WTC11 (cell line): ENCODE data around the gene LUC7L3. TPM values are rescaled to one million over a fixed set of nuclear protein-coding genes. Genes with fewer than 3 reads are reported as not detected.

ENCODE experiments used
- ATAC-seq: fragments of 200-7000 bp; cut with Tn5 transposase; 2 replicates; pipeline ENCODE4 v1.10.0; 2021; ENCODE audit warnings: mild to moderate bottlenecking, moderate library complexity
- CTCF ChIA-PET: fragments of 300-600 bp; sonication (Branson Sonifier 250); formaldehyde crosslinking; loops from one replicate; lab custom pipeline; 2021; ENCODE audit warnings: antibody characterized with exemption; lab: Charles Lee
- POLR2A ChIA-PET: fragments of 350-600 bp; sonication (Branson Sonifier 250); formaldehyde crosslinking; loops from one replicate; lab custom pipeline; 2021; ENCODE audit warnings: antibody characterized with exemption; lab: Charles Lee
- DNase-seq: peaks from one replicate; pipeline ENCODE4 v3.0.0; 2021; ENCODE audit warnings: low spot score
- H3K27ac Mint-ChIP-seq: 2 replicates; pipeline ENCODE4 v1.8.0; 2021; ENCODE audit warnings: mixed read lengths
- H3K27me3 Mint-ChIP-seq: 2 replicates; pipeline ENCODE4 v1.8.0; 2021; ENCODE audit warnings: low read depth, mild to moderate bottlenecking, moderate library complexity, mixed read lengths
- H3K36me3 Mint-ChIP-seq: 2 replicates; pipeline ENCODE4 v1.8.0; 2021; ENCODE audit warnings: mixed read lengths
- H3K4me1 Mint-ChIP-seq: 2 replicates; pipeline ENCODE4 v1.8.0; 2022; ENCODE audit warnings: mixed read lengths
- H3K4me3 Mint-ChIP-seq: 2 replicates; pipeline ENCODE4 v1.8.0; 2021; ENCODE audit warnings: mild to moderate bottlenecking, moderate library complexity, mixed read lengths
- H3K9me3 Mint-ChIP-seq: 2 replicates; pipeline ENCODE4 v1.8.0; 2021; ENCODE audit warnings: mixed read lengths
- ATF1 ChIP-seq: sonication (generic); formaldehyde crosslinking; IDR thresholded peaks from 2 replicates; pipeline ENCODE4 v1.8.1; 2023; ENCODE audit warnings: mild to moderate bottlenecking, moderate library complexity, missing genetic modification reagents
- ATF2 ChIP-seq: sonication (generic); formaldehyde crosslinking; IDR thresholded peaks from 2 replicates; pipeline ENCODE4 v1.8.1; 2022; ENCODE audit warnings: low read depth, missing genetic modification reagents, borderline replicate concordance
- CREB1 ChIP-seq: sonication (generic); formaldehyde crosslinking; IDR thresholded peaks from 2 replicates; pipeline ENCODE4 v1.8.0; 2023; ENCODE audit warnings: mild to moderate bottlenecking, missing genetic modification reagents
- ELF4 ChIP-seq: sonication (generic); formaldehyde crosslinking; IDR thresholded peaks from 2 replicates; pipeline ENCODE4 v1.8.1; 2022; ENCODE audit warnings: low read depth, mild to moderate bottlenecking, moderate library complexity, missing genetic modification reagents
- FOXP4 ChIP-seq: sonication (generic); formaldehyde crosslinking; IDR thresholded peaks from 2 replicates; pipeline ENCODE4 v1.8.0; 2022; ENCODE audit warnings: mild to moderate bottlenecking, missing genetic modification reagents
- GRHL2 ChIP-seq: fragments of 250-450 bp; sonication (Bioruptor Pico); IDR thresholded peaks from 2 replicates; pipeline ENCODE4 v1.8.0; 2022; ENCODE audit warnings: mild to moderate bottlenecking, moderate library complexity; ENCODE audit not compliant: insufficient replicate concordance, severe bottlenecking
- HMGA2 ChIP-seq: fragments of 250-450 bp; sonication (Bioruptor Pico); IDR thresholded peaks from 2 replicates; pipeline ENCODE4 v1.4.0; 2021; ENCODE audit warnings: mild to moderate bottlenecking, moderate library complexity
- MYBL2 ChIP-seq: sonication (generic); formaldehyde crosslinking; IDR thresholded peaks from 2 replicates; pipeline ENCODE4 v1.8.1; 2023; ENCODE audit warnings: mild to moderate bottlenecking, moderate library complexity, missing genetic modification reagents
- RELA ChIP-seq: sonication (generic); formaldehyde crosslinking; IDR thresholded peaks from 2 replicates; pipeline ENCODE4 v1.8.1; 2022; ENCODE audit warnings: missing genetic modification reagents, mild to moderate bottlenecking, borderline replicate concordance
- TEAD4 ChIP-seq: sonication (generic); formaldehyde crosslinking; IDR thresholded peaks from 2 replicates; pipeline ENCODE4 v1.8.0; 2022; ENCODE audit warnings: mild to moderate bottlenecking, missing genetic modification reagents
- ZBTB43 ChIP-seq: sonication (generic); formaldehyde crosslinking; IDR thresholded peaks from 2 replicates; pipeline ENCODE4 v1.8.1; 2023; ENCODE audit warnings: mild to moderate bottlenecking, missing genetic modification reagents
- ZNF219 ChIP-seq: sonication (generic); formaldehyde crosslinking; IDR thresholded peaks from 2 replicates; pipeline ENCODE4 v1.8.0; 2023; ENCODE audit warnings: missing genetic modification reagents, mild to moderate bottlenecking, borderline replicate concordance
- ZNF671 ChIP-seq: fragments of 250-450 bp; sonication (Bioruptor Pico); IDR thresholded peaks from 2 replicates; pipeline ENCODE4 v1.8.0; 2021; ENCODE audit warnings: mild to moderate bottlenecking
- total RNA-seq: library from RNA; stranded (reverse); gene quantifications from 3 replicates; pipeline ENCODE4 v1.2.3, GENCODE V29; 2021
- TF ChIP-seq, protein P1 (sequence below): sonication (generic); formaldehyde crosslinking; IDR thresholded peaks from 2 replicates; pipeline ENCODE4 v1.8.1; 2022; ENCODE audit warnings: missing genetic modification reagents, borderline replicate concordance
- TF ChIP-seq, protein P2 (sequence below): sonication (generic); formaldehyde crosslinking; IDR thresholded peaks from 2 replicates; pipeline ENCODE4 v1.8.1; 2022; ENCODE audit warnings: low read depth, mild to moderate bottlenecking, moderate library complexity, missing genetic modification reagents, borderline replicate concordance

LUC7L3 gene
- total RNA-seq, 1 experiment from 2014 or later, result 190 TPM

DNA sequence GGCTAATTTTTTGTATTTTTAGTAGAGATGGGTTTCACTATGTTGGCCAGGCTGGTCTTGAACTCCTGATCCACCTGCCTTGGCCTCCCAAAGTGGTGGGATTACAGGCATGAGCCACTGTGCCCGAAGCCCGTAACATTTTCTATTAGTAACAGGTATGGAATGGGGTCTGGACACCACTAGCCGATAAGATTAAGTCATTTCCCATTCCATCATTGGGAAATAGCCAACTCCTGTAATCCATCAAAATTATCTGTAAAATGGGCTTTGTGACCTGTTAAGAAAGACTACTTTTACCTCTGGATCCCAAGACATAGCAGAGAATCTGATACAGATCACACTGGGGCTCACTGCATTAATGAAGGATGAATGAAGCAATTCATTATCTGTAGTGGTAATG lies 3.9 kb upstream of the LUC7L3 start:
- Mint-ChIP-seq H3K36me3 (peaks cover 6% of the 10 kb centered on the region; the same call in 1 of the 2 replicates), H3K27me3 (no peaks in the 10 kb centered on the region), H3K27ac (no peak overlapping the region), H3K4me1 (peaks cover 11% of the 10 kb centered on the region), H3K4me3 (no peak overlapping the region), H3K9me3 (no peaks in the 10 kb centered on the region)
- TF ChIP-seq MYBL2 (CRISPR knock-in tag), result no peak
- TF ChIP-seq ZNF219 (CRISPR knock-in tag), result no peak
- no peak for TF ChIP-seq ATF2 (CRISPR knock-in tag)
- no peak for TF ChIP-seq CREB1
- DNase-seq, result no peak
- ChIA-PET POLR2A (no interaction called here), CTCF (no interaction called here)
- ATAC-seq, result no peak

DNA sequence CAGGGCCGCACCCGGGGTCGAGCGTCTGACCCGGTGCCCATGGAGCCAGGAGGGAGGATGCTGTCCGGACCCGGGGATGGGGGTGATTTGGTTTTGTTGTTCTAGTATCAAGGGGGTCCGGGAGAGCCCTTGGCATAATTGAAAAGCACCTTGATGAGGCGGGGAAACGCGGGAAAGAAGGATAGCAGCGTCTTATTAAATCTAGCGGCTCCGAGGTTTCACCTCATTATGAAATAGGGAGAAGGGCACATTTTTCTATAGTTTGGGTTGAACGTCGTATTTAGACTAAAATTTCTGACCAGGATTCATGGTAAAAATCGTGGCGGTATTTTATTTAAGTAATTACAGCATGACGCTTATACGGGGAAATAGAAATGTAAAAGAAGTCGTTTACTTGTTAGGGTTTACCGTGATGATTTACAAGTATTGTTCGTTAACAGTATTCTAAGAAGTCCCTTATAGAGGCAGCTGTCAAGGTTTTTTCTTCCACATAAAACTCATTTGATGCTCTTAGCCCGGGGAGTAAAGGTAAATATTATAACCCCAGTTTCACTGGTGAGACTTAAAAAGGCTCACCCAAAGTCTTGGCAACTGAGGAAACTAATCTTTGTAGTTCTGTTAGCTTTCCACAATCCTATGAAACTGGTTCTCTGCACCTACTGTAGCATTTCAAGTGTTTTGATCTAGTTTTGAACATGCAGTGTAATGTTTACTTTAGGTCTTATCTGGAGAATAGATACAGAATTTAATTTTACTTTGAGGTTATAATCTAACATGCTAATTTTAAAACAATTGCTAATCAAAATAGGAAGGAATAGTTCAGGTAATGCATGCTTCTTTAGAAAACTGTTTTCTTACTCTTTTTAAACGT lies 756 bp downstream of the LUC7L3 start:
- peak overlapping the region; percentile 96 for H3K4me3 Mint-ChIP-seq

DNA sequence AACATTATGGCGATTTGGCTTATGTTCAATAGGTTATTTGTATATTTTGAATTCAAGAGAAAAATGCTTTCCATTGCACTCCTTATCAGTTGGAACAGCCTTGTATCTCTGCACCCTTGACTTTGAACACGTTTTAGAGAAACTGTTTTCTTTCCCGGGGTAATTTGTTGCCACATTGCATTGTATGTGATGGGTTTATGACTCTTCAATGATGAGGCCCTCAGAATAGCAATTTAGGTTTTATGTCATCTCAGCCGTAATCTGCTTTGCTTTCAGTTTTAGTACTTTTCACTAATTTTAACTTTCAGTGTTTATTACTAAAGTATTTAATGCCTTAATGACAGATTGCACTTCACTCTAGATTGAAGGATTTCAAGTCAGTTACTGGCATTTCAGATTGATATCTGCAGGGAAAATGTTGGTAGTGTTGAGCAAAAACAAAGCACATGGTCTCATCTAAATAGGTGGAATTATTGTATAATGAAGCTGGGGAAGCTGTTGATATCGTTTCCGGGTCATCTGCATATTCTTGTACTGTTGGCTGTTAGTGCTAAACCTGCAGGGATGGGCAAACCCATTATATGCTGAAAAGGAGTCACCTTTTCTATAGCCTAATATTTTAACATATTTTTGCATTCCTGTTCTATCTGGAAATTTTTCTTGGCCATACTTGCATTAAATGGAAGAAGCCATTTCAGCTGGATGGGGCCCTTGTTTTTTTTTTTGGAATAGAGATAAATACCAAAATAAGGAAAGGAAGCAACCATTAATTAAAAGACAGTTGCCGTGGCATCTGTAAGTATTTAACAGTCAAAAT lies 2.0 kb downstream of the LUC7L3 start:
- no peaks in the 10 kb centered on the region for H3K27me3 Mint-ChIP-seq
- H3K4me3 Mint-ChIP-seq, result peak overlapping the region; percentile 96
- H3K36me3 Mint-ChIP-seq, result peaks cover 9% of the 10 kb centered on the region
- ChIA-PET POLR2A (no interaction called here), CTCF (interaction anchor here (0.6 to 1.0 kb wide), 2 partner anchors 14 to 114 kb away, joined by 3 read pairs; partner anchors contain the start of gene WFIKKN2)
- peaks cover 32% of the 10 kb centered on the region for H3K4me1 Mint-ChIP-seq
- no peaks in the 10 kb centered on the region for H3K9me3 Mint-ChIP-seq
- ATAC-seq (no peak), DNase-seq (no peak)
- peak overlapping the region; percentile 35 for H3K27ac Mint-ChIP-seq
- no peak for TF ChIP-seq TEAD4 (CRISPR knock-in tag)
- TF ChIP-seq HMGA2 (CRISPR knock-in tag), result no peak
- no peak for TF ChIP-seq ELF4 (CRISPR knock-in tag)
- TF ChIP-seq, protein P1, sequence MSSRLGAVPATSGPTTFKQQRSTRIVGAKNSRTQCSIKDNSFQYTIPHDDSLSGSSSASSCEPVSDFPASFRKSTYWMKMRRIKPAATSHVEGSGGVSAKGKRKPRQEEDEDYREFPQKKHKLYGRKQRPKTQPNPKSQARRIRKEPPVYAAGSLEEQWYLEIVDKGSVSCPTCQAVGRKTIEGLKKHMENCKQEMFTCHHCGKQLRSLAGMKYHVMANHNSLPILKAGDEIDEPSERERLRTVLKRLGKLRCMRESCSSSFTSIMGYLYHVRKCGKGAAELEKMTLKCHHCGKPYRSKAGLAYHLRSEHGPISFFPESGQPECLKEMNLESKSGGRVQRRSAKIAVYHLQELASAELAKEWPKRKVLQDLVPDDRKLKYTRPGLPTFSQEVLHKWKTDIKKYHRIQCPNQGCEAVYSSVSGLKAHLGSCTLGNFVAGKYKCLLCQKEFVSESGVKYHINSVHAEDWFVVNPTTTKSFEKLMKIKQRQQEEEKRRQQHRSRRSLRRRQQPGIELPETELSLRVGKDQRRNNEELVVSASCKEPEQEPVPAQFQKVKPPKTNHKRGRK (CRISPR knock-in tag), result no peak
- TF ChIP-seq, protein P2, sequence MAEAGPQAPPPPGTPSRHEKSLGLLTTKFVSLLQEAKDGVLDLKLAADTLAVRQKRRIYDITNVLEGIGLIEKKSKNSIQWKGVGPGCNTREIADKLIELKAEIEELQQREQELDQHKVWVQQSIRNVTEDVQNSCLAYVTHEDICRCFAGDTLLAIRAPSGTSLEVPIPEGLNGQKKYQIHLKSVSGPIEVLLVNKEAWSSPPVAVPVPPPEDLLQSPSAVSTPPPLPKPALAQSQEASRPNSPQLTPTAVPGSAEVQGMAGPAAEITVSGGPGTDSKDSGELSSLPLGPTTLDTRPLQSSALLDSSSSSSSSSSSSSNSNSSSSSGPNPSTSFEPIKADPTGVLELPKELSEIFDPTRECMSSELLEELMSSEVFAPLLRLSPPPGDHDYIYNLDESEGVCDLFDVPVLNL, result no peak
- TF ChIP-seq FOXP4 (CRISPR knock-in tag), result no peak
- no peak for TF ChIP-seq RELA (CRISPR knock-in tag)
- no peak for TF ChIP-seq ATF1 (CRISPR knock-in tag)
- TF ChIP-seq GRHL2 (CRISPR knock-in tag), result no peak

More for the DNA sequence above, 756 bp downstream of the LUC7L3 start:
- Mint-ChIP-seq H3K27me3 (no peaks in the 10 kb centered on the region), H3K36me3 (peaks cover 9% of the 10 kb centered on the region), H3K4me1 (peaks cover 26% of the 10 kb centered on the region), H3K9me3 (no peaks in the 10 kb centered on the region), H3K27ac (peak overlapping the region; percentile 99)
- ATAC-seq, result no peak
- ChIA-PET POLR2A (interaction anchor here (1.0 kb wide), 4 partner anchors 10 to 178 kb away, joined by 3 to 5 read pairs (median 4); partner anchors contain the start of gene CACNA1G), CTCF (interaction anchor here (1.0 to 2.1 kb wide), 3 partner anchors 13 to 94 kb away, joined by 5 to 9 read pairs (median 6); no protein-coding TSS in a partner anchor)
- no peak for DNase-seq
- no peak for TF ChIP-seq ZNF671 (CRISPR knock-in tag)
- TF ChIP-seq ZBTB43 (CRISPR knock-in tag), result 0 out of 2 replicates have a peak, but pooled peaks have one; percentile 2
